GM21737 (cell line): Measurements from ENCODE around the gene MERTK.
"Not testable (repeated sequence)": the region's sequence is repeated elsewhere in the genome, so short reads cannot be mapped to it uniquely, and the experiment has no call there.

ENCODE experiments used
- ATAC-seq: cut with Tn5 transposase; IDR thresholded peaks from one replicate; pipeline ENCODE4 v1.9.1; 2021; ENCODE audit warnings: mild to moderate bottlenecking, moderate library complexity; ENCODE audit not compliant: unreplicated experiment

Gene MERTK

DNA sequence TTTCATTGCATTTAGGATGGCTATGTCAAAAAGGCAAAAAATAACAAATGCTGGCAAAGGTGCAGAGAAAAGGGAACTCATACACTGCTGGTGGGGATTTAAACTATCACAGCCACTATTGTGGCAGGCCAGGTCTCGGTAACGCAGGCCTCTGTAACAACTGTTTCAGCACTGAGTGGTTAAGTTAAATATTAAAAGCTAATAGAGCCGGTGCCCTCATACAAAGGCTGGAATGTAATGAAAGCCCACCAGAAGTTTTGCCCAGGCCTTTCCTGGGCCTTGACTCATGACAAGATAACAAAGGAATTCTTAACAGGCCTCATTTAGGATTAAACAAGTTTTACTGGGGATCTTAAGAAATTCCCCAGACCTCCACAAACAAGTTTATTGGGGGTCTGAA, 10.7 kb downstream of the MERTK start:
- no peak for ATAC-seq

DNA sequence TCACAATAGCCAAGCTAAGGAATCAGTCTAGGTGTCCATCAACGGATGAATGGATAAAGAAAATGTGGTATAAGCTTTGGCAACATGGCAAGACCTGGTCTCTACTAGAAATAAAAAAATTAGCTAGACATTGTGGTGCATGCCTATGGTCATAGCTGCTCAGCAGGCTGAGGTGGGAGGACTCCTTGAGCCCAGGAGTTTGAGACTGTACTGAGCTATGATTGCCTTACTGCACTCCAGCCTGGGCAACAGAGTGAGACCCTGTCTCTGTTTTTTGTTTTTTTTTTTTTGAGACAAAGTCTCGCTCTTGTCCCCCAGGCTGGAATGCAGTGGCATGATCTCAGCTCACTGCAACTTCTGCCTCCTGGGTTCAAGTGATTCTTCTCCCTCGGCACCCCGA, 11.6 kb downstream of the MERTK start:
- ATAC-seq = not testable (repeated sequence)

DNA sequence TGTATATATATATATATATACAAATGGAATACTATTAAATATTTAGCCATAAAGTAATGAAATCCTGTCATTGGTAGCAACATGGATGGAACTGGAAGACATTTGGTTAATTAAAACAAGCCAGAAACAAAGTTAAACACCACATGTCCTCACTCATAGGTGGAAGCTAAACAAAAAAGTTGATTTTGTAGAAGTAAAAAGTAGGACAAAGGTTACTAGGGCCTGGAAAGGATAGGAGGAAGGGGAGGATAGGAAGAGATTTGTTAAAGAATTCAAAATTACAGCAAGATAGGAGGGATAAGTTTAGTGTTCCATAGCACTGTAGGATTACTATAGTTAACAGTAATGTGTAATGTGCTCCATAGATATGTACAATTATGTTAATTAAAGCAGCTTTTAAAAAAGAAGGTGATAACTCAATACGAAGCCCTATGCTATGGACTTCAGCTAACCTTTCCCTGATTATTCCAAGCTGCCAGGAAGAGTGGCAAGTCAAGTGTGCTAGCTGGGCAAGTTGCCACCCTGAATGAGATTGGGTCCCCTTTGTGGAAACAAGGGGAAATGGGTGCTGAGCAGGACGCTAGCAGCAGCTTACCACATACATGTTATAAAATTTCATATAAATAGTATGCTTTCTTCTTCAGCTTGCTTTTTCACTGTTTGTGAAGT, 12.3 kb downstream of the MERTK start:
- no peak for ATAC-seq

- ATAC-seq = not testable (repeated sequence)
Observed at GRCh38 chr2:111911295-111911977, 13.0 kb downstream of the MERTK start.

GRCh38 chr2:111912547-111912946, 14.1 kb downstream of the MERTK start:
- no peak for ATAC-seq

- no peak for ATAC-seq
Observed at GRCh38 chr2:111917106-111917505, 18.7 kb downstream of the MERTK start.

DNA sequence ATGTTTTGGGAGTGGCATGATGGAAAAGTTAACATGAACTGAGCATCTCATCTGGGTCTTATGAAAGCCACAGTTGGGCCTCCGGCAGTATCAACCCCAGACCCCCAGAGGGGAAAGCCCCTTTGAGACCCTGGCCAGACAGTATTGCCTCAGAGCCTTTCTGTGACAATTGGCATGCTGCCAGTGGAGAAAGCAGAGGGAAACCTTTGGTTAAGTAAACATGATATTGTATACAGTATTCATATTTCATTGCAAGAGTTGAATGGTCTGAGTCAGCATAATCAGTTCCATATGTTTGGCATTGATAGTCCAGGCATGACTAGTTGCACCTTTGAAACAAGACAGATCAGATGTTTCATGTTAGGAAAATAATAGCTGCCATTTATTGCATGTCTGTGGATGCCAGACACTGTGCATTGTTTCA, 20.0 kb downstream of the MERTK start:
- no peak for ATAC-seq

GRCh38 chr2:111919365-111919764, 21.0 kb downstream of the MERTK start:
- no peak for ATAC-seq

DNA sequence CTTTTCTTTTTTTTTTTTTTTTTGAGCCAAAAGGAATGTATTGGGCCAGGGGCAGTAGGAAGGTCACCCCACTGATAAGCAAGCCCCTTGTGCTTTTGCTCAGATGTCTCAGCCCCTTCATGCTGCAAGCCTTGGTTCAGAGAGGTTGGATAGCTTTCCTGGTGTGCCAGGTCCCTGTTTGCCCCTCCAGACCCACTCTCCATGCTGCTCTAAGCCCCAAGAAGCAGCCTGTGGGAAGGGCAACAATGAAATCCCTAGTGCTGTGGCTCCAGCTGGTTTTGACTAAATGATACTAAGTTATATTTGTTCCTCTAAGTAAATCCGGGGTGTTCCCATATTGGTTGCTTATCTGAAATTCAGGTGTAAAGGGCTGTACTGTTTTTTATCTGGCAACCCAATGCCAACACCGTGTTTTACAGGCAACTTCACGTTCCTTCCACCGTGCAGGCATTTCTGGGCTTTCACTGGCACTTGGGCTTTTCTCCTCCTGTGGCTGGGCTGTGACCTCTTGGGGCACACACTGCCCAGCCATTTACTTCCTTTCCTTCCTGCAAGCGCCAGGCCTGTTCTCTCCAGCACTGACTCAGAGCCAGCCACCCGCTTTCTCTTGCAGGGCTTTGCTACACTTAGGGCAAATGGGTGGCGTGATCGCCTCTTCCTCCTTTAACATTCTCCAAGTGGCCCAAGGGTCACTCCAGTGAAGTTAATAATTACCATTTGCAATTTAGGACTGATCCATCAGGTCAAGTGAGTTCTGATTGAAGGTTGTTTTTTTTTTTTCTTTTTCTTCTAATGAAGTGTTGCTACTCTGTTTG, 21.6 kb downstream of the MERTK start:
- ATAC-seq = no peak

- ATAC-seq = no peak
Observed at GRCh38 chr2:111923276-111923804, 24.9 kb downstream of the MERTK start.

DNA sequence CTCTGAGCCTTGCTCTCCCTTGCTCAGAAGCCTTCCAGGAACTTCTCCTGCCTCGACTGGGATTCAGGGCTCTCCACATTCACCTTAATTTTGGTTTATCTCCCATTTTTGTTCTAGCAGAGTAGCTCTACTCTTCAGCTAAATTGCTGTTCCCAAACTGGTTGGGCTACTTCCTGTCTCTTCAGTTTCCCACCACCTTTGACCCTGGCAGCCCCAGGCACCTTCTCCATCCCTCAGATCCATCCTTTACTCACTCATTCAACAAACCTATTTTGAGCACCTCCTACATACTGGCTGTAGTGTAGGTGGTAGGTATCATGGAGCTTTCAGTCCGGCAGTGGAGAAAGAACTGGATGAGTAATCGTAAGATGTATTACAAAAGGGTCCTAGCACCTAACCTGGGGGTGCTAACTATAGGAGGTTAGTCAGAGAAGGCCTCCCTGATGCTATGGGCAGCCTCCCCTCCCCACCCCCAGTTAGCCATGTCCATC, 26.3 kb downstream of the MERTK start:
- no peak for ATAC-seq

GRCh38 chr2:111927723-111928122, 29.3 kb downstream of the MERTK start:
- ATAC-seq = no peak

GRCh38 chr2:111930409-111930808, 32.0 kb downstream of the MERTK start:
- ATAC-seq = no peak

DNA sequence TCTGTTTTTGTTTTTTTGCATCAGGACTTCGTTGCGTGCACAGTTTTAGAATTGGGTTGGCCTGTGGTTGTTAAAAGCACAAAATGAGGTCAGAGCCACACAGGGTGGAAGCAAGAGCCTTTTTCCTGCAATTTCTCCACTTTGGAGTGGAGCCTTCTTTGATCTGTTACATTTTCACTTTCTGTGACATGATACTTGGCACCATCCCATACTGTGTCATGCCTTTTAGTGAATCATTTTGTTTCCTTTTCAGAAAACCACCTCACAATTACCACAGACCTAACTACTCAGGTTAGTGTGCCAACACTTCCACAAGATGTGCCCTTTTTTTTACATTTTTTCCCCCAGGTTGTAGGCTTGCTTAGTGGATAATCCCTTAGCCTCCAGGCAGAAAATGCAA, 32.5 kb downstream of the MERTK start:
- no peak for ATAC-seq

GRCh38 chr2:111932841-111933291, 34.5 kb downstream of the MERTK start:
- no peak for ATAC-seq

GRCh38 chr2:111933900-111934299, 35.5 kb downstream of the MERTK start:
- not testable (repeated sequence) for ATAC-seq

- ATAC-seq = no peak
Observed at GRCh38 chr2:111936881-111937280, 38.5 kb downstream of the MERTK start.

DNA sequence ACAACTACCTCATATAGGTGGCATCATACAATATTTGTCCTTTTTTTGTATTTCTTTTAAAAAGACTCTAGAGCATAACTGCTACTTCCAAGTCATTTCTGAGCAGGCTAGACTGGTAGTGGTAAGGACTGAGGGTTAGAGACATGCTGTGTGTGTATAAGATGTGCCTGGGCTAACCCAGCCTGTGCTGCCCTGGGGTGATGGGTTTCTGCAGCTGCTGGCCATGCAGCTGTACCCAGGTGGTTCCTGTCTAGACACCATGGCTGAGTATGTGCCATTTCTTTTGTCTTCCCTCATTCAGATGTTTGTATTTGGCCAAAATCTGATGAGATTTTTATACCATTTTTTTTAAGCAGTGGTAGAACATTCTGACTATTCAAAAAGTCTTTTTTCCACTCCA, 40.0 kb downstream of the MERTK start:
- ATAC-seq = no peak

- ATAC-seq = no peak
Observed at GRCh38 chr2:111940333-111941196, 42.2 kb downstream of the MERTK start.

DNA sequence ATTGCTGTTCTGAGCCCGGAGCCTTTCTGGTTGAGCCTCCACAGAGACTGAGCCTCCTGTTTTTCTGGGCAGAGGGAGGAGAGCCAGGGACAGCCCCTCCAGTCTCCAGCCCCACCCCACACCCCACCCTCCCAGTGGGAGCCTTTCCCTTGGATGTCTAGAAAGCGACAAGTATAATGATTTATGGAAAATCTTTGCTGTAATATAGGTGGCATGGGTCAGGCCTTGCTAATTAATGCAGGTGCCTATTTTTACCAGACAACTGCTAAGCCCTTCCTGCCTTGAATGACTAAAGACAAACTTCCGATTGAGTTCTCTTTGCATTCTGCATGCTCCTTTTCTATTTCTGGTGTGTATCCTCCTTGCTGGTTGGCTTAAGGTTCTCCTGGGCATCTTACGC, 43.1 kb downstream of the MERTK start:
- ATAC-seq = no peak
